Upper lobe of left lung (tissue), 4 donors: ENCODE results near the gene KRT20.

Experiments used
- EP300 ChIP-seq, 4 donors: sonication (generic); formaldehyde crosslinking; IDR thresholded peaks; one replicate each; pipeline ENCODE4 v1.5.1; 2017; ENCODE audit warnings: antibody characterized with exemption in 4 of 4, control low read depth in 2 of 4
- POLR2AphosphoS5 ChIP-seq, 2 donors: sonication (generic); formaldehyde crosslinking; IDR thresholded peaks; one replicate each; pipeline ENCODE4 v1.5.1; 2017; ENCODE audit warnings: antibody characterized with exemption in 2 of 2
- TF ChIP-seq, protein P1 (sequence below), 6 experiments: fragments of 450-650 bp in 4 of 6; fragments of 200-600 bp in 2 of 6; sonication (generic) in 2 of 6; IDR thresholded peaks; one replicate each; pipeline ENCODE4 v1.5.1; 2016 to 2019; ENCODE audit warnings: antibody characterized with exemption in 6 of 6

DNA sequence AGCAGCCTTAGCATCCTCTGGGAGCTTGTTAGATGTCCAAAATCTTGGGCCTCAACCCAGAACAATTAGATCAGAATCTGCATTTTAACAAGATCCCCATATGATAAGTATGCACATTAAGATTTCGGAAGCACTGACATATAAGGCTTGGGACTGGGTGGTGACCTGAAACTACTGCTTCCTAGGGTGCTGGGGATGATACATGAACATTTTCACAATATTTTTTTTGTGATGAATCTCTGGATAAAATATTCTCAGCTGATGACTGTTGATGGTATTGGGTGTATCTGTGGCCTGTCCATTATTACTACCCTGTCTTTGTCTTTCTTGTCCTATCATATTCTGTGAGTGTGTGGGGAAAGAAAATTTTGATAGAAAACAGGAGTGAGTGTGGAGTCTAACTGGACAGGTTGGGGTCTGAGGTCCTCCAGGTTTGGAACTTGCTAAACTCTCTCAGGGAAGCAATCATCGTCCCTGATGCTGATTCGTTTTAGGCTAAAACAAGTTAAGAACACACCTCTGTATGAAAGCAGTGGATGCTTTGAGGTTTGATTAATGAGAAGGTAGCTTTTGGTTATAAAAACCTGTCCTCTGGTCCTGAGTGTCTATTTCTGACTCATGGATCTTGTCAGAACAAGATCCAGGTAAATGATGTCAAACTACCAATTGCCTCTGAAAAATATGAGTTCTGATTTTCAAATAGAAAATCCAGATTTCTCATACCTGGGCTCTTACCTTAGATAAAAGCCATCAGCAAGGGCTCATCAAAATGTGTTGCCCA, 29.2 kb upstream of the KRT20 start:
- TF ChIP-seq EP300 (IDR thresholded peaks at IDR 0.05) (no peak), POLR2AphosphoS5 (IDR thresholded peaks at IDR 0.05) (no peak)
- TF ChIP-seq, protein P1, sequence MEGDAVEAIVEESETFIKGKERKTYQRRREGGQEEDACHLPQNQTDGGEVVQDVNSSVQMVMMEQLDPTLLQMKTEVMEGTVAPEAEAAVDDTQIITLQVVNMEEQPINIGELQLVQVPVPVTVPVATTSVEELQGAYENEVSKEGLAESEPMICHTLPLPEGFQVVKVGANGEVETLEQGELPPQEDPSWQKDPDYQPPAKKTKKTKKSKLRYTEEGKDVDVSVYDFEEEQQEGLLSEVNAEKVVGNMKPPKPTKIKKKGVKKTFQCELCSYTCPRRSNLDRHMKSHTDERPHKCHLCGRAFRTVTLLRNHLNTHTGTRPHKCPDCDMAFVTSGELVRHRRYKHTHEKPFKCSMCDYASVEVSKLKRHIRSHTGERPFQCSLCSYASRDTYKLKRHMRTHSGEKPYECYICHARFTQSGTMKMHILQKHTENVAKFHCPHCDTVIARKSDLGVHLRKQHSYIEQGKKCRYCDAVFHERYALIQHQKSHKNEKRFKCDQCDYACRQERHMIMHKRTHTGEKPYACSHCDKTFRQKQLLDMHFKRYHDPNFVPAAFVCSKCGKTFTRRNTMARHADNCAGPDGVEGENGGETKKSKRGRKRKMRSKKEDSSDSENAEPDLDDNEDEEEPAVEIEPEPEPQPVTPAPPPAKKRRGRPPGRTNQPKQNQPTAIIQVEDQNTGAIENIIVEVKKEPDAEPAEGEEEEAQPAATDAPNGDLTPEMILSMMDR (IDR thresholded peaks at IDR 0.05) = no peak
